Measurements from ENCODE around the gene TDO2.

TDO2 gene

GRCh38 chr4:155879767-155880166 is 23.7 kb upstream of the TDO2 start:
- DNase-seq (ENCODE audit: low read depth) = no peak
- TF ChIP-seq, protein P1, sequence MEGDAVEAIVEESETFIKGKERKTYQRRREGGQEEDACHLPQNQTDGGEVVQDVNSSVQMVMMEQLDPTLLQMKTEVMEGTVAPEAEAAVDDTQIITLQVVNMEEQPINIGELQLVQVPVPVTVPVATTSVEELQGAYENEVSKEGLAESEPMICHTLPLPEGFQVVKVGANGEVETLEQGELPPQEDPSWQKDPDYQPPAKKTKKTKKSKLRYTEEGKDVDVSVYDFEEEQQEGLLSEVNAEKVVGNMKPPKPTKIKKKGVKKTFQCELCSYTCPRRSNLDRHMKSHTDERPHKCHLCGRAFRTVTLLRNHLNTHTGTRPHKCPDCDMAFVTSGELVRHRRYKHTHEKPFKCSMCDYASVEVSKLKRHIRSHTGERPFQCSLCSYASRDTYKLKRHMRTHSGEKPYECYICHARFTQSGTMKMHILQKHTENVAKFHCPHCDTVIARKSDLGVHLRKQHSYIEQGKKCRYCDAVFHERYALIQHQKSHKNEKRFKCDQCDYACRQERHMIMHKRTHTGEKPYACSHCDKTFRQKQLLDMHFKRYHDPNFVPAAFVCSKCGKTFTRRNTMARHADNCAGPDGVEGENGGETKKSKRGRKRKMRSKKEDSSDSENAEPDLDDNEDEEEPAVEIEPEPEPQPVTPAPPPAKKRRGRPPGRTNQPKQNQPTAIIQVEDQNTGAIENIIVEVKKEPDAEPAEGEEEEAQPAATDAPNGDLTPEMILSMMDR (conservative IDR thresholded peaks at IDR 0.05; ENCODE audit: low read depth, low read length) = no peak
- no peak overlapping the region for H3K4me3 ChIP-seq (ENCODE audit: low read depth, low read length)

GRCh38 chr4:155881555-155881954 is 21.9 kb upstream of the TDO2 start:
- H3K4me3 ChIP-seq (ENCODE audit: low read depth, low read length) = no peak overlapping the region
- no peak for DNase-seq (ENCODE audit: low read depth)
- TF ChIP-seq, protein P1 (conservative IDR thresholded peaks at IDR 0.05; ENCODE audit: low read depth, low read length) = no peak

DNA sequence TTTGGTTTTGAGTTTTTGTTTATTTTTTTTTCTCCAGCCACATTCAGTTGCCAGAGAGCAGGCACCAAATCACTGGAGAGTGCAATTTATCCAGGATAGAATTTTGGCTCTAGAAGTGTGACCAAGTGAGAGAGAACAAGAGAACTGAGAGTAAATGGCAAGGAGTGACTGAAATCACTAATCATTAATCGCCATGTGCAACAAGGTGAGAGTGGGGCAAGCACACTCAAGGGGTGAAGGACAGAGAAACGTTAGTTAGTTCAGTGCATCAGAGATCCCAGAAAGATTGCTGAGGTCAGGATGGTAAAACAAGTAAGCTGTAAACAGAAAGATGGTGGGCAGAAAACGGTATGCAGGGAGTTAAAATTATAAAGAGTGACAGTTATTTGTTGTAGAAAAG is 19.6 kb upstream of the TDO2 start:
- TF ChIP-seq, protein P1 (conservative IDR thresholded peaks at IDR 0.05; ENCODE audit: low read depth, low read length) = no peak
- DNase-seq (ENCODE audit: low read depth) = no peak

GRCh38 chr4:155885666-155886065 is 17.8 kb upstream of the TDO2 start:
- TF ChIP-seq, protein P1 (conservative IDR thresholded peaks at IDR 0.05; ENCODE audit: low read depth, low read length) = no peak
- DNase-seq (ENCODE audit: low read depth) = no peak

More for the DNA sequence above, 19.6 kb upstream of the TDO2 start:
- no peak overlapping the region for H3K4me3 ChIP-seq (ENCODE audit: low read depth, low read length)

DNA sequence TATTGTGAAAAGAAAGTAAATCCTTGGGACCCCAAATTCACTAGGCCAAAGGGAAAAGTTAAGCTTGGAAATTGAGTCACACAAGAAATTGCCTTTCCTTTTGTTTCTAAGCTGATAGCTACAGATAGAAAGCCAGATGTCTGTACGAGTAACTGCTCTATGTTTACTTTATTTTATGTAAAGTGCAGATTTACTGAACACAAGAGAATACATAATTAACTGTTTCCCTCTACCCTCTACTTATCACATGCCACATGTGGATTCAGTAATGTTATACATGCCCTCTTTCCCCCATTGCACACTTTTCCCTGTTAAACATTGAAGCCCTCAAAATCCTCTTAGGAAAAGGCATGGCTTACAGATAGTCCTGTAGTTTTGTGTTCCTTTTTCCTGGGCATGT is 16.5 kb upstream of the TDO2 start:
- no peak overlapping the region for H3K4me3 ChIP-seq (ENCODE audit: low read depth, low read length)
- no peak for DNase-seq (ENCODE audit: low read depth)
- TF ChIP-seq, protein P1 (conservative IDR thresholded peaks at IDR 0.05; ENCODE audit: low read depth, low read length) = no peak

More at GRCh38 chr4:155885666-155886065, 17.8 kb upstream of the TDO2 start:
- H3K4me3 ChIP-seq (ENCODE audit: low read depth, low read length) = no peak overlapping the region

GRCh38 chr4:155887847-155888570 is 15.5 kb upstream of the TDO2 start:
- TF ChIP-seq, protein P1 (conservative IDR thresholded peaks at IDR 0.05; ENCODE audit: low read depth, low read length) = no peak
- DNase-seq (ENCODE audit: low read depth) = no peak
- H3K4me3 ChIP-seq (ENCODE audit: low read depth, low read length) = no peak overlapping the region

All from choroid plexus epithelial cell (primary cell).